Fibroblast of lung (primary cell): ENCODE measurements around the gene LSS. TPM values are rescaled to one million over a fixed set of nuclear protein-coding genes. Genes with fewer than 3 reads are reported as not detected.

Experiments
- DNase-seq, 2 donors: peaks; one replicate each; pipeline versions ENCODE4 v3.0.0 to v3.0.0-alpha.2; 2010; ENCODE audit warnings: low read depth in 2 of 2
- H2AFZ ChIP-seq: 2 replicates; pipeline ENCODE4 v1.5.1; 2012; ENCODE audit warnings: low read length, control low read depth, inconsistent platforms
- H3K27ac ChIP-seq: 2 replicates; pipeline ENCODE4 v1.5.1; 2011; ENCODE audit warnings: low read length, control low read depth; ENCODE audit not compliant: insufficient read depth
- H3K27me3 ChIP-seq: 2 replicates; pipeline ENCODE4 v1.5.1; 2011; ENCODE audit warnings: mild to moderate bottlenecking, low read length; ENCODE audit not compliant: control insufficient read depth, insufficient read depth
- H3K36me3 ChIP-seq: 2 replicates; pipeline ENCODE4 v1.5.1; 2011; ENCODE audit warnings: low read length; ENCODE audit not compliant: control insufficient read depth, insufficient read depth
- H3K4me1 ChIP-seq: 2 replicates; pipeline ENCODE4 v1.5.1; 2011; ENCODE audit warnings: low read length; ENCODE audit not compliant: control insufficient read depth, insufficient read depth; ENCODE audit errors: extremely low read depth
- H3K4me2 ChIP-seq: 2 replicates; pipeline ENCODE4 v1.5.1; 2011; ENCODE audit warnings: low read length, control low read depth; ENCODE audit not compliant: insufficient read depth; ENCODE audit errors: extremely low read depth
- H3K4me3 ChIP-seq, 4 experiments: fragments of 200-600 bp in 1 of 4; sonication (generic) in 1 of 4; replicated peaks in 1 of 4; 2 replicates each; pipeline ENCODE4 v1.5.1; 2011 to 2016; ENCODE audit warnings: low read length in 4 of 4, low read depth in 3 of 4, mild to moderate bottlenecking in 3 of 4, control low read depth in 2 of 4, inconsistent platforms in 1 of 4, mixed read lengths in 1 of 4; ENCODE audit not compliant: insufficient read depth in 1 of 4; ENCODE audit errors: control extremely low read depth in 1 of 4
- H3K79me2 ChIP-seq: 2 replicates; pipeline ENCODE4 v1.5.1; 2012; ENCODE audit warnings: mild to moderate bottlenecking, low read length, inconsistent platforms; ENCODE audit not compliant: control insufficient read depth, insufficient read depth
- H3K9ac ChIP-seq: 2 replicates; pipeline ENCODE4 v1.5.1; 2011; ENCODE audit warnings: mild to moderate bottlenecking, low read length, control low read depth; ENCODE audit not compliant: insufficient read depth
- H3K9me3 ChIP-seq: 2 replicates; pipeline ENCODE4 v1.5.1; 2012; ENCODE audit warnings: low read depth, low read length; ENCODE audit not compliant: control insufficient read depth, insufficient read depth
- H4K20me1 ChIP-seq: 2 replicates; pipeline ENCODE4 v1.5.1; 2011; ENCODE audit warnings: low read length; ENCODE audit not compliant: control insufficient read depth, insufficient read depth; ENCODE audit errors: extremely low read depth
- EZH2 ChIP-seq: IDR thresholded peaks from 2 replicates; pipeline ENCODE4 v1.5.1; 2012; ENCODE audit warnings: low read length, control low read depth, mild to moderate bottlenecking; ENCODE audit errors: missing control alignments
- polyA plus RNA-seq, 2 donors: library from polyadenylated mRNA; depleted of rRNA in 1 of 2; stranded (reverse) in 1 of 2; unstranded in 1 of 2; fragments of >200 nt; gene quantifications; 2 replicates each; pipeline ENCODE4 v1.2.1, GENCODE V29; 2011 to 2012; ENCODE audit warnings: missing spikeins in 1 of 2
- total RNA-seq: library from RNA; depleted of rRNA; stranded (reverse); fragments of >200 nt; gene quantifications from 2 replicates; pipeline ENCODE4 v1.2.1, GENCODE V29; 2014
- TF ChIP-seq, protein P1 (sequence below), 2 donors: IDR thresholded peaks in 1 of 2; conservative IDR thresholded peaks in 1 of 2; 1 replicate in 1 of 2; 2 replicates in 1 of 2; pipeline ENCODE4 v1.5.1; 2011 to 2012; ENCODE audit warnings: low read length in 2 of 2, control low read depth in 1 of 2, inconsistent platforms in 1 of 2, low read depth in 1 of 2, mild to moderate bottlenecking in 1 of 2

LSS gene
- total and polyA plus RNA-seq, 2 donors (not counting 1 experiment from before 2014, with no cell fraction given) = 97.6 to 252 TPM

DNA sequence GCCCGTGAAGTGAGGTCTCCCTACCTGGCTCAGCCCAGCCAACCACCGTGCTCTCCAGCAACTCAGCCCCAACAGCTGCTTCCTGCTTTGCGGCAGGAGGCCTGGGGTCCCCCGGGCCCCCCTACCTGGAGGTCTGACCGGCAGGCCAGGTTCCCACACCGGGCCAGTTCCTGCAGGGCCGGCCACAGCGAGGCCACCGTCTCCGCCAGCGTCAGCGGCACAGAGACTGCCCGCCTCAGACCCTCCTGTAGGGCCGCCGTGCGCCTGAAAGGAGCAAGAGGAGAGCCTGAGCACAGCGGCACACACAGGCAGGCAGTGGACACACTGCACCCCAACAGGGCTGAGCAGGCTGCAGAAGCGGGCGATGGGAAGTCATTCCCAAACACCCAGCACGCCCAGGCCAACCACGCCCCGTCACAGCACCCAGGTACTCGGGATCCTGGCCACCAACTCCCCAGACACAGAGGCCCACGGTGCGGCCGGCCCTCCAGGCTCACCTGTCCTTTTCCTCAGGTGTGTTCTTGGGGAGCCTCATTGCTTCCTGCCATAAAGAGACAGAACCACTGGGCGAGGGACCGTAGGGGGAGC, 90.1 kb downstream of the LSS start:
- no peaks in the 10 kb centered on the region for H4K20me1 ChIP-seq
- no peak overlapping the region for H3K27ac ChIP-seq
- no peaks in the 10 kb centered on the region for H3K4me1 ChIP-seq
- no peaks in the 10 kb centered on the region for H3K27me3 ChIP-seq
- H3K9me3 ChIP-seq = no peaks in the 10 kb centered on the region
- TF ChIP-seq, protein P1, sequence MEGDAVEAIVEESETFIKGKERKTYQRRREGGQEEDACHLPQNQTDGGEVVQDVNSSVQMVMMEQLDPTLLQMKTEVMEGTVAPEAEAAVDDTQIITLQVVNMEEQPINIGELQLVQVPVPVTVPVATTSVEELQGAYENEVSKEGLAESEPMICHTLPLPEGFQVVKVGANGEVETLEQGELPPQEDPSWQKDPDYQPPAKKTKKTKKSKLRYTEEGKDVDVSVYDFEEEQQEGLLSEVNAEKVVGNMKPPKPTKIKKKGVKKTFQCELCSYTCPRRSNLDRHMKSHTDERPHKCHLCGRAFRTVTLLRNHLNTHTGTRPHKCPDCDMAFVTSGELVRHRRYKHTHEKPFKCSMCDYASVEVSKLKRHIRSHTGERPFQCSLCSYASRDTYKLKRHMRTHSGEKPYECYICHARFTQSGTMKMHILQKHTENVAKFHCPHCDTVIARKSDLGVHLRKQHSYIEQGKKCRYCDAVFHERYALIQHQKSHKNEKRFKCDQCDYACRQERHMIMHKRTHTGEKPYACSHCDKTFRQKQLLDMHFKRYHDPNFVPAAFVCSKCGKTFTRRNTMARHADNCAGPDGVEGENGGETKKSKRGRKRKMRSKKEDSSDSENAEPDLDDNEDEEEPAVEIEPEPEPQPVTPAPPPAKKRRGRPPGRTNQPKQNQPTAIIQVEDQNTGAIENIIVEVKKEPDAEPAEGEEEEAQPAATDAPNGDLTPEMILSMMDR (conservative IDR thresholded peaks at IDR 0.05 in 1 of 2, IDR thresholded peaks at IDR 0.05 in 1 of 2; ENCODE audit: low read depth in 1 of 2, low read length in 2 of 2) = no peak
- no peak for TF ChIP-seq EZH2
- no peak for DNase-seq
- H3K9ac ChIP-seq = no peak overlapping the region
- no peaks in the 10 kb centered on the region for H3K79me2 ChIP-seq
- H3K4me2 ChIP-seq = no peak overlapping the region
- H3K4me3 ChIP-seq = no peak overlapping the region
- no peaks in the 10 kb centered on the region for H3K36me3 ChIP-seq
- no peak overlapping the region for H2AFZ ChIP-seq

Other genes starting within 250 kb of the LSS start
- 623 and 645 TPM in 2 replicates for gene COL6A1, start 247.0 kb downstream of the LSS start, total RNA-seq
- gene COL6A1, start 247.0 kb downstream of the LSS start, polyA plus RNA-seq = 621 and 1,137 TPM in 2 replicates
- 782 and 928 TPM in 2 replicates for gene COL6A2, start 130.7 kb downstream of the LSS start, total RNA-seq
- gene COL6A2, start 130.7 kb downstream of the LSS start, polyA plus RNA-seq = 346 and 702 TPM in 2 replicates
- 0.26 and 1.3 TPM in 2 replicates for gene FTCD, start 73.2 kb downstream of the LSS start, total RNA-seq
- 0.27 TPM in 1 of 2 replicates, not detected in the other for gene FTCD, start 73.2 kb downstream of the LSS start, polyA plus RNA-seq
- 5.4 and 9.6 TPM in 2 replicates for gene SPATC1L, start 44.3 kb downstream of the LSS start, total RNA-seq
- 2.9 and 4.4 TPM in 2 replicates for gene SPATC1L, start 44.3 kb downstream of the LSS start, polyA plus RNA-seq
- gene MCM3AP, start 56.8 kb upstream of the LSS start, total RNA-seq = 64.6 and 71.9 TPM in 2 replicates
- 40.4 and 52.4 TPM in 2 replicates for gene MCM3AP, start 56.8 kb upstream of the LSS start, polyA plus RNA-seq
- 15.9 and 23.6 TPM in 2 replicates for gene YBEY, start 57.6 kb upstream of the LSS start, total RNA-seq
- 18.6 and 22.5 TPM in 2 replicates for gene YBEY, start 57.6 kb upstream of the LSS start, polyA plus RNA-seq
- gene C21orf58, start 95.1 kb upstream of the LSS start, total RNA-seq = 1.3 and 2.5 TPM in 2 replicates
- 1.4 and 2.3 TPM in 2 replicates for gene C21orf58, start 95.1 kb upstream of the LSS start, polyA plus RNA-seq
- gene PCNT, start 95.4 kb upstream of the LSS start, total RNA-seq = 15.7 and 26.1 TPM in 2 replicates
- gene PCNT, start 95.4 kb upstream of the LSS start, polyA plus RNA-seq = 7.4 and 11.1 TPM in 2 replicates
- 13.6 and 21.1 TPM in 2 replicates for gene DIP2A, start 230.1 kb upstream of the LSS start, total RNA-seq
- gene DIP2A, start 230.1 kb upstream of the LSS start, polyA plus RNA-seq = 16.3 and 19.6 TPM in 2 replicates